GM18505 (cell line): Measurements from ENCODE around the gene USHBP1.

Source experiments
- ATAC-seq: cut with Tn5 transposase; IDR thresholded peaks from one replicate; pipeline ENCODE4 v1.9.1; 2021; ENCODE audit not compliant: unreplicated experiment
- POLR2A ChIP-seq: IDR thresholded peaks from 4 replicates; pipeline ENCODE4 v1.6.1; 2011; ENCODE audit warnings: borderline replicate concordance; ENCODE audit not compliant: insufficient read depth, insufficient read length; ENCODE audit errors: extremely low read depth

The USHBP1 gene

GRCh38 chr19:17264641-17264979 is at the start of gene USHBP1:
Gene USHBP1 (minus strand): TSS chr19:17264745. CDS start chr19:17264299, 446 bp downstream.
- TF ChIP-seq POLR2A: no peak
- ATAC-seq: no peak

GRCh38 chr19:17314007-17314593 is 49.6 kb upstream of the USHBP1 start:
- no peak for TF ChIP-seq POLR2A
- no peak for ATAC-seq

GRCh38 chr19:17312189-17313113 is 47.9 kb upstream of the USHBP1 start:
- ATAC-seq: no peak
- no peak for TF ChIP-seq POLR2A

- no peak for ATAC-seq
- no peak for TF ChIP-seq POLR2A
Observed at GRCh38 chr19:17311455-17312188, 47.1 kb upstream of the USHBP1 start.

GRCh38 chr19:17309965-17310461 is 45.5 kb upstream of the USHBP1 start:
- ATAC-seq: no peak
- TF ChIP-seq POLR2A: no peak

GRCh38 chr19:17309198-17309964 is 44.8 kb upstream of the USHBP1 start, which contains the start of gene DDA1:
Gene DDA1 (plus strand): TSS chr19:17309563. CDS start chr19:17309655, 92 bp downstream.
- peak; percentile 76 for TF ChIP-seq POLR2A
- ATAC-seq: peak; percentile 48

GRCh38 chr19:17307876-17308377 is 43.4 kb upstream of the USHBP1 start:
- ATAC-seq: no peak
- TF ChIP-seq POLR2A: no peak

- no peak for ATAC-seq
- no peak for TF ChIP-seq POLR2A
Observed at GRCh38 chr19:17306285-17306714, 41.8 kb upstream of the USHBP1 start.

GRCh38 chr19:17305517-17306284 is 41.2 kb upstream of the USHBP1 start, which contains the start of gene MRPL34:
Gene MRPL34 (plus strand): TSS chr19:17305872. CDS start chr19:17305893, 21 bp downstream.
- peak; percentile 61 for TF ChIP-seq POLR2A
- ATAC-seq: peak; percentile 60

- ATAC-seq: no peak
- no peak for TF ChIP-seq POLR2A
Observed at GRCh38 chr19:17305216-17305516, 40.6 kb upstream of the USHBP1 start.

GRCh38 chr19:17304386-17305215 is 40.1 kb upstream of the USHBP1 start:
- TF ChIP-seq POLR2A: no peak
- ATAC-seq: no peak
